GM12878 (cell line): ENCODE results near the gene CCNYL1. TPM values are rescaled to one million over a fixed set of nuclear protein-coding genes. Genes with fewer than 3 reads are reported as not detected.

Experiments used
- ATAC-seq: fragments of 200-7000 bp; cut with Tn5 transposase; 3 replicates; pipeline ENCODE4 v1.9.1; 2020; ENCODE audit warnings: mild to moderate bottlenecking, moderate library complexity
- BruUV-seq: library from RNA; stranded (reverse); fragments of 400-500 nt; replicated peaks from 2 replicates; lab custom pipeline; 2021; lab: Mats Ljungman, UMichigan
- CTCF ChIA-PET: fragments of 300-600 bp; sonication (Branson Sonifier 250); formaldehyde crosslinking; extraction: SDS; loops from one replicate; lab custom pipeline; 2021; ENCODE audit warnings: inconsistent platforms; lab: Yijun Ruan, JAX
- POLR2A ChIA-PET: fragments of 350-600 bp; formaldehyde crosslinking; extraction: SDS; loops from one replicate; lab custom pipeline; 2021; ENCODE audit warnings: inconsistent platforms; lab: Charles Lee
- RAD21 ChIA-PET: fragments of 300-600 bp; sonication (Branson Sonifier 250); formaldehyde crosslinking; loops from one replicate; lab custom pipeline; 2023; ENCODE audit warnings: antibody characterized with exemption; ENCODE audit not compliant: unreplicated experiment; lab: Charles Lee
- SMC1A ChIA-PET: fragments of 300-600 bp; sonication (Branson Sonifier 250); formaldehyde crosslinking; loops from one replicate; lab custom pipeline; 2023; ENCODE audit not compliant: unreplicated experiment, uncharacterized antibody; lab: Charles Lee
- DNase-seq: peaks from one replicate; pipeline ENCODE4 v3.0.0-alpha.2; 2011; ENCODE audit warnings: low read depth, low spot score
- FAIRE-seq: peaks from 3 replicates; lab custom pipeline; 2011; peaks lifted over from hg19 to GRCh38; lab: Jason Lieb, UNC
- H2AFZ ChIP-seq: 2 replicates; pipeline ENCODE4 v1.6.0; 2011; ENCODE audit warnings: low read depth, low read length, control low read depth; ENCODE audit not compliant: control insufficient read depth
- H3K27ac ChIP-seq: 2 replicates; pipeline ENCODE4 v1.5.1; 2011; ENCODE audit warnings: control low read depth; ENCODE audit not compliant: control insufficient read depth, insufficient read depth
- H3K27me3 ChIP-seq, 2 experiments: replicated peaks in 1 of 2; 2 replicates each; pipeline versions ENCODE4 v1.6.0 to v1.6.1; 2011; ENCODE audit warnings: low read length in 1 of 2; ENCODE audit not compliant: control insufficient read depth in 2 of 2, insufficient read depth in 2 of 2
- H3K36me3 ChIP-seq, 2 experiments: 2 replicates each; pipeline ENCODE4 v1.5.1; 2011; ENCODE audit warnings: low read length in 1 of 2; ENCODE audit not compliant: control insufficient read depth in 2 of 2, insufficient read depth in 2 of 2
- H3K4me1 ChIP-seq: 2 replicates; pipeline ENCODE4 v1.6.1; 2011; ENCODE audit warnings: mild to moderate bottlenecking, low read length, moderate library complexity, mixed read lengths; ENCODE audit not compliant: control insufficient read depth, insufficient read depth
- H3K4me2 ChIP-seq: 2 replicates; pipeline ENCODE4 v1.6.0; 2011; ENCODE audit warnings: control low read depth; ENCODE audit not compliant: control insufficient read depth, insufficient read depth
- H3K4me3 ChIP-seq: fragments of 200-600 bp; sonication (generic); 2 replicates; pipeline ENCODE4 v1.5.1; 2016
- H3K79me2 ChIP-seq: 2 replicates; pipeline ENCODE4 v1.6.0; 2011; ENCODE audit warnings: low read length; ENCODE audit not compliant: control insufficient read depth, insufficient read depth
- H3K9ac ChIP-seq: 2 replicates; pipeline ENCODE4 v1.8.0; 2011; ENCODE audit warnings: low read length, control low read depth, mixed read lengths; ENCODE audit not compliant: control insufficient read depth, insufficient read depth
- H3K9me3 ChIP-seq: replicated peaks from 3 replicates; pipeline ENCODE4 v1.5.1; 2011; ENCODE audit warnings: mild to moderate bottlenecking, low read length; ENCODE audit not compliant: control insufficient read depth, insufficient read depth
- H4K20me1 ChIP-seq: 2 replicates; pipeline ENCODE4 v1.6.0; 2011; ENCODE audit not compliant: control insufficient read depth, insufficient read depth
- BHLHE40 ChIP-seq, 2 experiments: fragments of 450-650 bp in 1 of 2; IDR thresholded peaks; 2 replicates each; pipeline ENCODE4 v1.6.1; 2011 to 2017; ENCODE audit warnings: low read depth in 2 of 2, borderline replicate concordance in 1 of 2, improper control_type of control experiment in 1 of 2, low read length in 1 of 2, mild to moderate bottlenecking in 1 of 2
- CBFB ChIP-seq: IDR thresholded peaks from 2 replicates; pipeline ENCODE4 v1.6.1; 2016; ENCODE audit warnings: antibody characterized with exemption, low read depth
- CREM ChIP-seq: IDR thresholded peaks from 2 replicates; pipeline ENCODE4 v1.6.1; 2014; ENCODE audit warnings: antibody characterized with exemption, low read depth
- FOXK2 ChIP-seq: fragments of 450-650 bp; IDR thresholded peaks from 2 replicates; pipeline ENCODE4 v1.6.1; 2017; ENCODE audit warnings: mild to moderate bottlenecking, moderate library complexity
- HDAC6 ChIP-seq: fragments of 200-600 bp; sonication (generic); IDR thresholded peaks from one replicate; pipeline ENCODE4 v1.8.0; 2017; ENCODE audit warnings: antibody characterized with exemption; ENCODE audit not compliant: unreplicated experiment
- MXI1 ChIP-seq: fragments of 150-350 bp; IDR thresholded peaks from 2 replicates; pipeline ENCODE4 v1.6.1; 2011; ENCODE audit warnings: low read depth, mild to moderate bottlenecking, inconsistent platforms, low read length, improper control_type of control experiment
- PAX8 ChIP-seq: fragments of 450-650 bp; IDR thresholded peaks from 2 replicates; pipeline ENCODE4 v1.6.1; 2017; ENCODE audit warnings: mild to moderate bottlenecking, moderate library complexity
- TAF1 ChIP-seq: IDR thresholded peaks from 2 replicates; pipeline ENCODE4 v1.6.1; 2011; ENCODE audit warnings: mild to moderate bottlenecking, low read depth, low read length, borderline replicate concordance
- ZSCAN29 ChIP-seq: fragments of 450-650 bp; IDR thresholded peaks from 2 replicates; pipeline ENCODE4 v1.6.1; 2017; ENCODE audit warnings: mild to moderate bottlenecking, moderate library complexity
- WGBS: methylation state at CpG from one replicate; pipeline ENCODE4 v1.1.6; 2016; ENCODE audit warnings: low lambda C conversion rate; ENCODE audit not compliant: insufficient replicate concordance, insufficient coverage; ENCODE audit errors: missing lambda C conversion rate; 5-methylcytosine and 5-hydroxymethylcytosine counted together
- in situ Hi-C: fragments of 300-500 bp; cut with MboI; formaldehyde crosslinking; loops from 9 replicates; pipeline ENCODE4 v1.14.3; 2018; ENCODE audit warnings: mixed read lengths
- intact Hi-C: fragments of 100-400 bp; cut with micrococcal nuclease; formaldehyde crosslinking; loops from one replicate; pipeline ENCODE4 v1.14.2; 2022; ENCODE audit not compliant: unreplicated experiment
- polyA plus RNA-seq, 11 experiments: library from polyadenylated mRNA; depleted of rRNA in 4 of 11; unstranded in 6 of 11; stranded (reverse) in 5 of 11; fragments of >200 nt; fragmentation: Nextera tagmentation in 4 of 11; fragmentation: Illumina TruSeq in 1 of 11; extraction: Ambion mirVana in 4 of 11; extraction: Trizol in 1 of 11; gene quantifications; 1 replicate in 1 of 11; 2 replicates in 10 of 11; pipeline versions ENCODE4 v1.2.1 to v1.2.3, GENCODE V29; 2011 to 2016; ENCODE audit warnings: inconsistent platforms in 2 of 11, missing spikeins in 2 of 11, low read depth in 1 of 11
- total RNA-seq, 4 experiments: library from RNA; depleted of rRNA in 3 of 4; stranded (reverse); fragments of >200 nt in 3 of 4; fragmentation: Illumina TruSeq in 1 of 4; extraction: Trizol in 1 of 4; gene quantifications; 2 replicates each; pipeline versions ENCODE4 v1.2.1 to v1.2.3, GENCODE V29; 2013 to 2021
- TF ChIP-seq, protein P1 (sequence below): IDR thresholded peaks from 2 replicates; pipeline ENCODE4 v1.6.1; 2012; ENCODE audit warnings: low read length, inconsistent platforms
- TF ChIP-seq, protein P2 (sequence below): fragments of 450-650 bp; IDR thresholded peaks from 2 replicates; pipeline ENCODE4 v1.6.1; 2017; ENCODE audit warnings: mild to moderate bottlenecking, moderate library complexity
- TF ChIP-seq, protein P3 (sequence below): fragments of 450-650 bp; formaldehyde crosslinking; IDR thresholded peaks from 2 replicates; pipeline ENCODE4 v1.4.0; 2022; ENCODE audit warnings: mild to moderate bottlenecking, moderate library complexity
- TF ChIP-seq, protein P4 (sequence below): IDR thresholded peaks from 2 replicates; pipeline ENCODE4 v1.6.1; 2011; ENCODE audit warnings: mild to moderate bottlenecking, low read depth, low read length, moderate library complexity; ENCODE audit not compliant: insufficient replicate concordance

Gene CCNYL1
- total and polyA plus RNA-seq, 10 of the 15 experiments (the other 5 are each of a cell fraction or from before 2014, with no cell fraction given): 1.8 to 12.3 (median 5.9) TPM

DNA sequence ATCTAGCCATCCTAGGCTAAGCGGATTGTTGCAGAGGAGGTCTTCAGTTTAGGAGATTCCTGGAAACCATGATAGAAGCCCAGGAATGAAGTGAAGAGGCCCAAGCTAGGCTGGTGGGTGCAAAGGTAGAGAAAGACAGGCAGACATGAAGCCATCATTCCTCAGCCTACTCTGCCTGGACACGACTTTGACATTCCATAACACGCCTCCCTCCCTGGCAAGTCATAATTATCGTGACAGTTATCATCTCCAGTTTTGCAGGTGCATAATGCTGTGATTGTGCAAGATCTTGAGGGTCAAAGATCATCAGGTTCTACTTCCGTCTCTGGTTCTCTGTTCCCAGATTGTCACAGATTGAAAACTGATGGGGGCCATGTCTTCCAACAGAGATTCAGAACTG lies 73.5 kb downstream of the CCNYL1 start (continued):
- TF ChIP-seq CBFB (no peak), HDAC6 (no peak), PAX8 (no peak), FOXK2 (no peak)
- TF ChIP-seq, protein P1, sequence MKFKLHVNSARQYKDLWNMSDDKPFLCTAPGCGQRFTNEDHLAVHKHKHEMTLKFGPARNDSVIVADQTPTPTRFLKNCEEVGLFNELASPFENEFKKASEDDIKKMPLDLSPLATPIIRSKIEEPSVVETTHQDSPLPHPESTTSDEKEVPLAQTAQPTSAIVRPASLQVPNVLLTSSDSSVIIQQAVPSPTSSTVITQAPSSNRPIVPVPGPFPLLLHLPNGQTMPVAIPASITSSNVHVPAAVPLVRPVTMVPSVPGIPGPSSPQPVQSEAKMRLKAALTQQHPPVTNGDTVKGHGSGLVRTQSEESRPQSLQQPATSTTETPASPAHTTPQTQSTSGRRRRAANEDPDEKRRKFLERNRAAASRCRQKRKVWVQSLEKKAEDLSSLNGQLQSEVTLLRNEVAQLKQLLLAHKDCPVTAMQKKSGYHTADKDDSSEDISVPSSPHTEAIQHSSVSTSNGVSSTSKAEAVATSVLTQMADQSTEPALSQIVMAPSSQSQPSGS: no peak

DNA sequence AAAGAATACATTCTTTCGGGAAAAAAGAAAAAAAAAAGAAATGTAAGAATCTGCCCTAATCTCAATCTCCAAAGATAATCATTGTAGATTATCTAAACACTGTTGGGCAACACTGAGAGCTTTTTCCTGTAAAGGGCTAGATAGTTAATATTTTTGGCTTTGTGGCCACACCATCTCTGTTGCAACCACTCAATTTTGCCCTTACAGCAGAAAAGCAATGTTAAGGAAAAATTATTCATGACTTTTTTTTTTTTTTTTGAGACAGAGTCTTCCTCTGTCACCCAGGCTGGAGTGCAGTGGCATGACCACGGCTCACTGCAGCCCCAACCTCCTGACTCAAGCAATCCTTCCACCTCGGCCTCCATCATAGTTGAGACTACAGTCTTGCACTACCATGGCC lies 75.6 kb downstream of the CCNYL1 start:
- SMC1A ChIA-PET: no interaction called here
- POLR2A ChIA-PET: interaction anchor here (0.7 kb wide), 1 partner anchor 128 kb away, joined by 4 read pairs; no protein-coding TSS in a partner anchor
- no peaks in the 10 kb centered on the region for H3K4me1 ChIP-seq
- 17% methylated on average over 3 of the region's 3 CpGs for whole genome bisulfite sequencing
- RAD21 ChIA-PET: no interaction called here
- CTCF ChIA-PET: interaction anchor here (0.6 to 1.0 kb wide), 2 partner anchors 290 to 335 kb away, joined by 4 read pairs; no protein-coding TSS in a partner anchor
- no peaks in the 10 kb centered on the region for H3K9me3 ChIP-seq
- in situ Hi-C loops (no loop called here), intact Hi-C loops (no loop called here)
- DNase-seq (no peak), ATAC-seq (no peak), FAIRE-seq (no peak)
- H4K20me1 ChIP-seq: no peaks in the 10 kb centered on the region
- H3K27me3 ChIP-seq: no peaks in the 10 kb centered on the region; a peak in 1 of 4 replicates
- no peak overlapping the region for H3K9ac ChIP-seq
- no peak overlapping the region for H3K4me2 ChIP-seq
- no peak overlapping the region for H2AFZ ChIP-seq
- no peak overlapping the region for H3K4me3 ChIP-seq
- no peaks in the 10 kb centered on the region for H3K79me2 ChIP-seq
- no peak overlapping the region for H3K27ac ChIP-seq
- H3K36me3 ChIP-seq: no peaks in the 10 kb centered on the region
- no TSS peak for BruUV-seq
- TF ChIP-seq, protein P2, sequence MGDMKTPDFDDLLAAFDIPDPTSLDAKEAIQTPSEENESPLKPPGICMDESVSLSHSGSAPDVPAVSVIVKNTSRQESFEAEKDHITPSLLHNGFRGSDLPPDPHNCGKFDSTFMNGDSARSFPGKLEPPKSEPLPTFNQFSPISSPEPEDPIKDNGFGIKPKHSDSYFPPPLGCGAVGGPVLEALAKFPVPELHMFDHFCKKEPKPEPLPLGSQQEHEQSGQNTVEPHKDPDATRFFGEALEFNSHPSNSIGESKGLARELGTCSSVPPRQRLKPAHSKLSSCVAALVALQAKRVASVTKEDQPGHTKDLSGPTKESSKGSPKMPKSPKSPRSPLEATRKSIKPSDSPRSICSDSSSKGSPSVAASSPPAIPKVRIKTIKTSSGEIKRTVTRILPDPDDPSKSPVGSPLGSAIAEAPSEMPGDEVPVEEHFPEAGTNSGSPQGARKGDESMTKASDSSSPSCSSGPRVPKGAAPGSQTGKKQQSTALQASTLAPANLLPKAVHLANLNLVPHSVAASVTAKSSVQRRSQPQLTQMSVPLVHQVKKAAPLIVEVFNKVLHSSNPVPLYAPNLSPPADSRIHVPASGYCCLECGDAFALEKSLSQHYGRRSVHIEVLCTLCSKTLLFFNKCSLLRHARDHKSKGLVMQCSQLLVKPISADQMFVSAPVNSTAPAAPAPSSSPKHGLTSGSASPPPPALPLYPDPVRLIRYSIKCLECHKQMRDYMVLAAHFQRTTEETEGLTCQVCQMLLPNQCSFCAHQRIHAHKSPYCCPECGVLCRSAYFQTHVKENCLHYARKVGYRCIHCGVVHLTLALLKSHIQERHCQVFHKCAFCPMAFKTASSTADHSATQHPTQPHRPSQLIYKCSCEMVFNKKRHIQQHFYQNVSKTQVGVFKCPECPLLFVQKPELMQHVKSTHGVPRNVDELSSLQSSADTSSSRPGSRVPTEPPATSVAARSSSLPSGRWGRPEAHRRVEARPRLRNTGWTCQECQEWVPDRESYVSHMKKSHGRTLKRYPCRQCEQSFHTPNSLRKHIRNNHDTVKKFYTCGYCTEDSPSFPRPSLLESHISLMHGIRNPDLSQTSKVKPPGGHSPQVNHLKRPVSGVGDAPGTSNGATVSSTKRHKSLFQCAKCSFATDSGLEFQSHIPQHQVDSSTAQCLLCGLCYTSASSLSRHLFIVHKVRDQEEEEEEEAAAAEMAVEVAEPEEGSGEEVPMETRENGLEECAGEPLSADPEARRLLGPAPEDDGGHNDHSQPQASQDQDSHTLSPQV: no peak
- TF ChIP-seq ZSCAN29: no peak
- TF ChIP-seq, protein P3, sequence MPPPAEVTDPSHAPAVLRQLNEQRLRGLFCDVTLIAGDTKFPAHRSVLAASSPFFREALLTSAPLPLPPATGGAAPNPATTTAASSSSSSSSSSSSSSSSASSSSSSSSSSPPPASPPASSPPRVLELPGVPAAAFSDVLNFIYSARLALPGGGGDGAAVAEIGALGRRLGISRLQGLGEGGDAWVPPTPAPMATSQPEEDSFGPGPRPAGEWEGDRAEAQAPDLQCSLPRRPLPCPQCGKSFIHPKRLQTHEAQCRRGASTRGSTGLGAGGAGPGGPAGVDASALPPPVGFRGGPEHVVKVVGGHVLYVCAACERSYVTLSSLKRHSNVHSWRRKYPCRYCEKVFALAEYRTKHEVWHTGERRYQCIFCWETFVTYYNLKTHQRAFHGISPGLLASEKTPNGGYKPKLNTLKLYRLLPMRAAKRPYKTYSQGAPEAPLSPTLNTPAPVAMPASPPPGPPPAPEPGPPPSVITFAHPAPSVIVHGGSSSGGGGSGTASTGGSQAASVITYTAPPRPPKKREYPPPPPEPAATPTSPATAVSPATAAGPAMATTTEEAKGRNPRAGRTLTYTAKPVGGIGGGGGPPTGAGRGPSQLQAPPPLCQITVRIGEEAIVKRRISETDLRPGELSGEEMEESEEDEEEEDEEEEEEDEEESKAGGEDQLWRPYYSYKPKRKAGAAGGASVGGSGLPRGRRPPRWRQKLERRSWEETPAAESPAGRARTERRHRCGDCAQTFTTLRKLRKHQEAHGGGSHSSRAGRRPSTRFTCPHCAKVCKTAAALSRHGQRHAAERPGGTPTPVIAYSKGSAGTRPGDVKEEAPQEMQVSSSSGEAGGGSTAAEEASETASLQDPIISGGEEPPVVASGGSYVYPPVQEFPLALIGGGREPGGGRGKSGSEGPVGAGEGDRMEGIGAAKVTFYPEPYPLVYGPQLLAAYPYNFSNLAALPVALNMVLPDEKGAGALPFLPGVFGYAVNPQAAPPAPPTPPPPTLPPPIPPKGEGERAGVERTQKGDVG (CRISPR knock-in tag): no peak
- TF ChIP-seq MXI1: no peak
- TF ChIP-seq, protein P4, sequence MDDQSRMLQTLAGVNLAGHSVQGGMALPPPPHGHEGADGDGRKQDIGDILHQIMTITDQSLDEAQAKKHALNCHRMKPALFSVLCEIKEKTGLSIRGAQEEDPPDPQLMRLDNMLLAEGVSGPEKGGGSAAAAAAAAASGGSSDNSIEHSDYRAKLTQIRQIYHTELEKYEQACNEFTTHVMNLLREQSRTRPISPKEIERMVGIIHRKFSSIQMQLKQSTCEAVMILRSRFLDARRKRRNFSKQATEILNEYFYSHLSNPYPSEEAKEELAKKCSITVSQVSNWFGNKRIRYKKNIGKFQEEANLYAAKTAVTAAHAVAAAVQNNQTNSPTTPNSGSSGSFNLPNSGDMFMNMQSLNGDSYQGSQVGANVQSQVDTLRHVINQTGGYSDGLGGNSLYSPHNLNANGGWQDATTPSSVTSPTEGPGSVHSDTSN: no peak
- no peak for TF ChIP-seq CBFB
- no peak for TF ChIP-seq BHLHE40 (IDR thresholded peaks at IDR 0.05; ENCODE audit: borderline replicate concordance in 1 of 2, low read depth in 2 of 2, low read length in 1 of 2)
- TF ChIP-seq TAF1: no peak
- no peak for TF ChIP-seq CREM
